HG03066 (cell line): ENCODE results near the gene LYPD1.

Experiments
- ATAC-seq: cut with Tn5 transposase; IDR thresholded peaks from one replicate; pipeline ENCODE4 v1.9.1; 2021; ENCODE audit warnings: low read depth; ENCODE audit not compliant: unreplicated experiment

Gene LYPD1

DNA sequence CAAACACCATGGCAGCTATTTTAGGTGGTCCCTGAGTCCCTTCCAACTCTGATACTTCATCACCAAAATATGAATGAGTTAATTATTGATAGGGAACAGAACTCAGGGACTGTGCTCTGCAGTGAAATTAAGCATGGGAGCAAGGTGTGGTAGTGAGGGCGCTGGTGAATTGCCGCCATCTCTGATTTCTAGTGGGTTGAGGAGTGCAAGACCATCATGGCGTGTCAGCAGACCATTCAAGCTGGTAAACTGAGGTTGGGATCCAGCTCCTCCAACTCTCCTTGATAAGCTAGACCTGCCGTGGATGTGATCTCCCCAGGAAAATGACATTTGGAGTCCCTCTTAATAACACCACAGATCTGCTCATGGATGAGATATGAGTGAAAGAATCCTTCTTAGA, 70.4 kb downstream of the LYPD1 start:
- ATAC-seq: no peak

DNA sequence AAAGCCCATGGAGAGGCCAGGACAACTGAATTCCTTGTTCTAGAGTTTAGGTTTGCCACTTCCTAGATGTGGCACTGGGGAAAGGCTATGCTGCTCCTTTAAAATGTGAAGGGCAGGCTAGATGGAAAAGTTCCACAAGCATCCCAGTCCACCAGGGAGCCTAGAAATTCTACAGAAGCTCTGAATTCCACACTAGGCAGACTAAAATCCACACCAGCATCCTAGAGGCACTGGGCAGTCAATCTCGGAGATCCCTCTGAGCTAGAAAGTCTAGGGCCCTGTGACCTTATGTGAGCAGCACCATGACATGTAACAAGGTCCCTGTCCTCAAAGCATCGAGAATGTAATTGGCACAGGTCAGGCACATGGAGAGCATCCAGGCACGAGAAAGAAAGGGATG, 71.5 kb downstream of the LYPD1 start:
- no peak for ATAC-seq

DNA sequence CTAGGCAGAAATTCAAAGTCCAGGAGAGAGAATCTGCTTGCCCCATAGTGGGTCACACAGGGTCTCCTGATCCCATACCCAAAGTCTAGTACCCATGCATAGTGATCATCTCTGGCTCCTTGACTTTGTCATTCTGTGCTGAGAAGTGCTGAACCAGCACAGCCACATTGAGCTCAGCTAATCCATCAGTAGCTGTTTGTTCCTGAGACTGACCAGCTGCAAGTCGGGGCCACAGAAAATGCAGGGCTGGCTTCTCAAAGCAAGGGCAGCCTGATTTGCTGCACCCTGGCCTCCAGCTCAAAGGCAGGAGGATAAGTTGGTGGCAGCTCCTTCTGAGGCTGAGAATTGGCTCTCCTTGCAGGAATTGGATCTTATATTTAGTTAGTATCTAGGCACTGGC, 72.2 kb downstream of the LYPD1 start:
- no peak for ATAC-seq

DNA sequence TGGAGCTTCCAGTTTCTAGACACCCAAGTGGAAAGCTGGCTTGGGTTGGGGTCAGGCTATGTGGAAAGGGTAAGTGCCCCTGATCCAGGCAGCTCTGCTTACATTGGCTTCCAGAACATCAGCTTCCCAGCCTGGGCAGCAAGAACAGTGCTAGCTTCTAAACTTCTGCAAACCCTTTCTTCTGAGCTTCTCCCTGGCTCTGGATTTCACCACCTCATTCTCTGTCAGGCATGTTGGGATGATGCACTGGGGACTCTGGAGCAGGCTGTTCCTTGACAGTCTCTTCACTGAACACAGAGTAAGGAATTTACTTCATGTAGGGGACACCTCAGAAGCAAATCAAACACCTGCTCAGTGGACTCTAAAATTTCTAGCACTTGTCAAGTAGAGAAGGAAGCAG, 72.8 kb downstream of the LYPD1 start:
- no peak for ATAC-seq

DNA sequence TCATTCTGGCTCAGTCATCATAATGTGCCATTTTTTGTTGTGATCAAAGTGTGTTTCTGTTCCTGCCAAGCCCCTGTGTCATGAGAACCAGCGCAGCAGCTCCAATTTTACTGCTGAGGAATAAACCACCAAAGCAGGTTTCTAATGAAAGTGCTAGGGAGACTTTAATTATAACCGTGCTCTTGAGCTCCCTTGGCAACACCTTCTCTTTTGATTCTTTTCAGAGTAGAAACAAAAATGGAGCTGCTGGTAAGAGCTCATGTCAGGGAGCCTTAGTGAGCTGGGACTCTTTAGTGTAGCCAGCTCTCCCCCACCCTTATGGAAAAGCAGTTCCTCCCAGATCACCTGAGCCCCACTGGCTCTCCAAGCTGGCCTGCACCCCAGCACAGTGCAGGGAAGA, 74.3 kb downstream of the LYPD1 start:
- ATAC-seq: no peak

DNA sequence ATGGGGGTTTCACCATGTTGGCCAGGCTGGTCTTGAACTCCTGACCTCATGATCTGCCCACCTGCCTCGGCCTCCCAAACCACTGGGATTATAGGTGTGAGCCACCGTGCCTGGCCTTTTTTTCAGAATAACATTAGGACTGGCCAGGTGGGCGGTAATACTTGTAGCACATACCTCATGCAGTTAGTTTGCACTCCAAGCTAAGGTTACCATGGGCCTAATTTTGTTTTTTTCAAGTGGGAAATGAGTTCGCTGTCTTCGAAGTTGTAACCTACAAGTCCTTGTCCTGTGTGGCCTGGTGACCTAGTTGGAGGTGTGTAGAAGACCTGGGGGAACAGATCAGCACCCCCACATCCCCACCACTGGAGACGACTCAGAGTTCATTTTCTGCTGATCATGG, 74.8 kb downstream of the LYPD1 start:
- no peak for ATAC-seq
